Measurements from ENCODE around the gene PYHIN1.

The PYHIN1 gene
- 58.2 to 162 (median 125) reads per million in 4 experiments for total RNA-seq

GRCh38 chr1:158931055-158931737, at the start of gene PYHIN1:
Gene PYHIN1, plus strand, starts transcription at chr1:158931552. Its CDS starts 5,359 bp downstream, at chr1:158936911.
- DNase-seq: no peak

- no peak for DNase-seq
Measured at GRCh38 chr1:158893654-158894053, 37.7 kb upstream of the PYHIN1 start.

- DNase-seq: no peak
Measured at GRCh38 chr1:158898722-158899121, 32.6 kb upstream of the PYHIN1 start.

GRCh38 chr1:158901623-158902022, 29.7 kb upstream of the PYHIN1 start:
- no peak for DNase-seq

GRCh38 chr1:158916085-158916484, 15.3 kb upstream of the PYHIN1 start:
- no peak for DNase-seq

GRCh38 chr1:158924677-158925076, 6.7 kb upstream of the PYHIN1 start:
- DNase-seq: no peak

GRCh38 chr1:158930504-158930903, 848 bp upstream of the PYHIN1 start:
- no peak for DNase-seq

- DNase-seq: no peak
Measured at GRCh38 chr1:158932171-158932570, 819 bp downstream of the PYHIN1 start.

GRCh38 chr1:158933621-158934020, 2.3 kb downstream of the PYHIN1 start:
- no peak for DNase-seq

- no peak for DNase-seq
Measured at GRCh38 chr1:158939180-158939579, 7.8 kb downstream of the PYHIN1 start.

- no peak for DNase-seq
Measured at GRCh38 chr1:158941317-158941716, 10.0 kb downstream of the PYHIN1 start.

- no peak for DNase-seq
Measured at GRCh38 chr1:158942490-158942889, 11.1 kb downstream of the PYHIN1 start.

- DNase-seq: no peak
Measured at GRCh38 chr1:158943059-158943458, 11.7 kb downstream of the PYHIN1 start.

GRCh38 chr1:158945061-158945460, 13.7 kb downstream of the PYHIN1 start:
- DNase-seq: no peak

GRCh38 chr1:158946785-158947184, 15.4 kb downstream of the PYHIN1 start:
- DNase-seq: no peak

GRCh38 chr1:158951956-158952355, 20.6 kb downstream of the PYHIN1 start:
- DNase-seq: no peak

GRCh38 chr1:158952416-158952815, 21.1 kb downstream of the PYHIN1 start:
- no peak for DNase-seq

GRCh38 chr1:158961178-158961577, 29.8 kb downstream of the PYHIN1 start:
- no peak for DNase-seq

- DNase-seq: no peak
Measured at GRCh38 chr1:158962983-158963382, 31.6 kb downstream of the PYHIN1 start.

GRCh38 chr1:158969166-158969565, 37.8 kb downstream of the PYHIN1 start:
- no peak for DNase-seq

- DNase-seq: no peak
Measured at GRCh38 chr1:158969855-158970254, 38.5 kb downstream of the PYHIN1 start.

- DNase-seq: no peak
Measured at GRCh38 chr1:158972841-158973240, 41.5 kb downstream of the PYHIN1 start.

- no peak for DNase-seq
Measured at GRCh38 chr1:158976219-158976618, 44.9 kb downstream of the PYHIN1 start.

- DNase-seq: no peak
Measured at GRCh38 chr1:158978730-158979129, 47.4 kb downstream of the PYHIN1 start.

GRCh38 chr1:158979229-158979628, 47.9 kb downstream of the PYHIN1 start:
- DNase-seq: no peak

Measured in effector CD8-positive, alpha-beta T cell (primary cell).